Hepatocyte (in vitro differentiated cells): Measurements from ENCODE around the gene LDLRAP1. TPM values are rescaled to one million over a fixed set of nuclear protein-coding genes. Genes with fewer than 3 reads are reported as not detected.
A peak's percentile ranks its signal among the peaks of the same experiment; 100 is the strongest.

Experiments used
- DNase-seq: peaks from one replicate; pipeline ENCODE4 v3.0.0-alpha.2; 2016; ENCODE audit warnings: low spot score
- H2AFZ ChIP-seq: fragments of 200-600 bp; sonication (generic); 2 replicates; pipeline ENCODE4 v1.6.0; 2016; ENCODE audit warnings: antibody characterized with exemption, mild to moderate bottlenecking
- H3K27ac ChIP-seq: fragments of 200-600 bp; sonication (generic); 2 replicates; pipeline ENCODE4 v1.5.1; 2016; ENCODE audit warnings: mild to moderate bottlenecking
- H3K27me3 ChIP-seq: fragments of 200-600 bp; sonication (generic); 2 replicates; pipeline ENCODE4 v1.6.1; 2016
- H3K36me3 ChIP-seq: fragments of 200-600 bp; sonication (generic); replicated peaks from 2 replicates; pipeline ENCODE4 v1.5.1; 2016; ENCODE audit warnings: low read depth; ENCODE audit not compliant: insufficient read depth
- H3K4me1 ChIP-seq: fragments of 200-600 bp; sonication (generic); 2 replicates; pipeline ENCODE4 v1.5.1; 2016; ENCODE audit warnings: mild to moderate bottlenecking, moderate library complexity; ENCODE audit not compliant: insufficient read depth
- H3K4me2 ChIP-seq: fragments of 200-600 bp; sonication (generic); 2 replicates; pipeline ENCODE4 v1.6.0; 2016
- H3K4me3 ChIP-seq: fragments of 200-600 bp; sonication (generic); 2 replicates; pipeline ENCODE4 v1.5.1; 2016; ENCODE audit warnings: mild to moderate bottlenecking
- H3K79me2 ChIP-seq: fragments of 200-600 bp; sonication (generic); 2 replicates; pipeline ENCODE4 v1.6.0; 2017; ENCODE audit warnings: mild to moderate bottlenecking
- H3K9me2 ChIP-seq: fragments of 200-600 bp; sonication (generic); replicated peaks from 2 replicates; pipeline ENCODE4 v1.6.0; 2017; ENCODE audit warnings: mild to moderate bottlenecking; ENCODE audit not compliant: insufficient read depth
- H3K9me3 ChIP-seq: fragments of 200-600 bp; sonication (generic); 2 replicates; pipeline ENCODE4 v1.5.1; 2016; ENCODE audit warnings: low read depth, mild to moderate bottlenecking
- H4K20me1 ChIP-seq: fragments of 200-600 bp; sonication (generic); 2 replicates; pipeline ENCODE4 v1.6.0; 2016; ENCODE audit warnings: mild to moderate bottlenecking; ENCODE audit not compliant: insufficient read depth, poor library complexity, severe bottlenecking
- EZH2 ChIP-seq: fragments of 200-600 bp; sonication (generic); IDR thresholded peaks from 2 replicates; pipeline ENCODE4 v1.6.1; 2016; ENCODE audit warnings: antibody characterized with exemption, mild to moderate bottlenecking, borderline replicate concordance
- EZH2phosphoT487 ChIP-seq: fragments of 200-600 bp; sonication (generic); IDR thresholded peaks from one replicate; pipeline ENCODE4 v1.6.1; 2018; ENCODE audit warnings: antibody characterized with exemption, mild to moderate bottlenecking, low read depth, moderate library complexity; ENCODE audit not compliant: unreplicated experiment, severe bottlenecking
- WGBS: methylation state at CpG from one replicate; pipeline ENCODE4 v1.1.6; 2016; ENCODE audit warnings: low lambda C conversion rate; ENCODE audit errors: missing lambda C conversion rate; 5-methylcytosine and 5-hydroxymethylcytosine counted together
- polyA plus RNA-seq: library from polyadenylated mRNA; unstranded; fragments of >200 nt; fragmentation: Nextera tagmentation; extraction: Ambion mirVana; gene quantifications from 2 replicates; pipeline ENCODE4 v1.2.1, GENCODE V29; 2016
- total RNA-seq: library from RNA; depleted of rRNA; stranded (reverse); fragments of >200 nt; gene quantifications from 2 replicates; pipeline ENCODE4 v1.2.3, GENCODE V29; 2014
- TF ChIP-seq, protein P1 (sequence below): fragments of 200-600 bp; sonication (generic); IDR thresholded peaks from 2 replicates; pipeline ENCODE4 v1.5.1; 2016; ENCODE audit warnings: antibody characterized with exemption, mild to moderate bottlenecking; ENCODE audit not compliant: poor library complexity

Gene LDLRAP1
- total and polyA plus RNA-seq, 2 experiments from 2014 or later, result 17.3 to 27.5 TPM

GRCh38 chr1:25550683-25551310 lies 7.4 kb downstream of the LDLRAP1 start:
- H3K9me2 ChIP-seq, result no peaks in the 10 kb centered on the region
- H3K9me3 ChIP-seq, result no peaks in the 10 kb centered on the region
- peaks cover 43% of the 10 kb centered on the region for H3K79me2 ChIP-seq
- no peak for TF ChIP-seq EZH2phosphoT487
- TF ChIP-seq EZH2, result no peak
- TF ChIP-seq, protein P1, sequence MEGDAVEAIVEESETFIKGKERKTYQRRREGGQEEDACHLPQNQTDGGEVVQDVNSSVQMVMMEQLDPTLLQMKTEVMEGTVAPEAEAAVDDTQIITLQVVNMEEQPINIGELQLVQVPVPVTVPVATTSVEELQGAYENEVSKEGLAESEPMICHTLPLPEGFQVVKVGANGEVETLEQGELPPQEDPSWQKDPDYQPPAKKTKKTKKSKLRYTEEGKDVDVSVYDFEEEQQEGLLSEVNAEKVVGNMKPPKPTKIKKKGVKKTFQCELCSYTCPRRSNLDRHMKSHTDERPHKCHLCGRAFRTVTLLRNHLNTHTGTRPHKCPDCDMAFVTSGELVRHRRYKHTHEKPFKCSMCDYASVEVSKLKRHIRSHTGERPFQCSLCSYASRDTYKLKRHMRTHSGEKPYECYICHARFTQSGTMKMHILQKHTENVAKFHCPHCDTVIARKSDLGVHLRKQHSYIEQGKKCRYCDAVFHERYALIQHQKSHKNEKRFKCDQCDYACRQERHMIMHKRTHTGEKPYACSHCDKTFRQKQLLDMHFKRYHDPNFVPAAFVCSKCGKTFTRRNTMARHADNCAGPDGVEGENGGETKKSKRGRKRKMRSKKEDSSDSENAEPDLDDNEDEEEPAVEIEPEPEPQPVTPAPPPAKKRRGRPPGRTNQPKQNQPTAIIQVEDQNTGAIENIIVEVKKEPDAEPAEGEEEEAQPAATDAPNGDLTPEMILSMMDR, result no peak
- no peaks in the 10 kb centered on the region for H3K27me3 ChIP-seq
- H3K4me2 ChIP-seq, result no peak overlapping the region
- no peaks in the 10 kb centered on the region for H3K36me3 ChIP-seq
- no peak overlapping the region for H2AFZ ChIP-seq
- H4K20me1 ChIP-seq, result no peaks in the 10 kb centered on the region
- H3K4me1 ChIP-seq, result peaks cover 13% of the 10 kb centered on the region
- H3K27ac ChIP-seq, result peak overlapping the region; percentile 74
- WGBS, result 82% methylated on average over 3 of the region's 3 CpGs
- H3K4me3 ChIP-seq, result no peak overlapping the region
- no peak for DNase-seq

GRCh38 chr1:25553749-25554429 lies 10.5 kb downstream of the LDLRAP1 start:
- Histone ChIP-seq H3K9me2 (no peaks in the 10 kb centered on the region), H3K9me3 (no peaks in the 10 kb centered on the region), H2AFZ (no peak overlapping the region), H3K36me3 (no peaks in the 10 kb centered on the region), H3K4me3 (no peak overlapping the region), H3K4me2 (no peak overlapping the region), H3K4me1 (peaks cover 13% of the 10 kb centered on the region), H3K27me3 (no peaks in the 10 kb centered on the region), H3K27ac (no peak overlapping the region), H4K20me1 (no peaks in the 10 kb centered on the region), H3K79me2 (peaks cover 16% of the 10 kb centered on the region)
- WGBS, result 93% methylated on average over 11 of the region's 11 CpGs
- no peak for DNase-seq
- TF ChIP-seq EZH2, result no peak
- TF ChIP-seq EZH2phosphoT487, result no peak
- TF ChIP-seq, protein P1, result no peak

DNA sequence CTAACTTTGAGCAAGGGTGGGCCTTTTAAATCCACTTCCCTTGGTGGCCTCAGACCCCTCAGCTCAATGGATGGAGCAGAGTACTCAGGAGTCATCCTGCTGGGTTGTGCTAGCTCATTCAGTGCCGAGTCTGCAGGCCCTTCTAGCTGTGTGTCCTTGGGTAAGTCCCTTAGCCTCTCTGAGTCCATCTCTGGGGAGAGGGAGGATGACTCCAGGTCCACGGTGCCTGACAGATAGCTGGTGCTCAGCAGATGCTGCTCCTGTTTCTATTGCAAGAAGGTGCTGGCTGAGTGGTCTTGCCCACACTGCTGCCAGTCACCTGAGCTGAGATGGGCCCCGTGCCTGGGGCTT lies 11.0 kb downstream of the LDLRAP1 start:
- TF ChIP-seq EZH2phosphoT487 (no peak), EZH2 (no peak)
- TF ChIP-seq, protein P1, result no peak
- no peak for DNase-seq
- no peaks in the 10 kb centered on the region for H3K9me3 ChIP-seq
- H3K4me1 ChIP-seq, result peaks cover 7% of the 10 kb centered on the region
- H4K20me1 ChIP-seq, result no peaks in the 10 kb centered on the region
- no peaks in the 10 kb centered on the region for H3K36me3 ChIP-seq
- no peak overlapping the region for H3K27ac ChIP-seq
- WGBS, result 97% methylated on average over 3 of the region's 3 CpGs
- peaks cover 15% of the 10 kb centered on the region for H3K79me2 ChIP-seq
- H3K27me3 ChIP-seq, result no peaks in the 10 kb centered on the region
- no peak overlapping the region for H3K4me3 ChIP-seq
- no peak overlapping the region for H3K4me2 ChIP-seq
- no peaks in the 10 kb centered on the region for H3K9me2 ChIP-seq
- no peak overlapping the region for H2AFZ ChIP-seq
